Measurements from ENCODE around the gene MYO16. TPM values are rescaled to one million over a fixed set of nuclear protein-coding genes. Genes with fewer than 3 reads are reported as not detected.

MYO16 gene
- total RNA-seq, 1 donor from 2014 or later = 0.04 TPM

GRCh38 chr13:108812165-108812564, 182.8 kb downstream of the MYO16 start:
- ATAC-seq = no peak

GRCh38 chr13:108812661-108813060, 183.2 kb downstream of the MYO16 start:
- ATAC-seq = no peak

DNA sequence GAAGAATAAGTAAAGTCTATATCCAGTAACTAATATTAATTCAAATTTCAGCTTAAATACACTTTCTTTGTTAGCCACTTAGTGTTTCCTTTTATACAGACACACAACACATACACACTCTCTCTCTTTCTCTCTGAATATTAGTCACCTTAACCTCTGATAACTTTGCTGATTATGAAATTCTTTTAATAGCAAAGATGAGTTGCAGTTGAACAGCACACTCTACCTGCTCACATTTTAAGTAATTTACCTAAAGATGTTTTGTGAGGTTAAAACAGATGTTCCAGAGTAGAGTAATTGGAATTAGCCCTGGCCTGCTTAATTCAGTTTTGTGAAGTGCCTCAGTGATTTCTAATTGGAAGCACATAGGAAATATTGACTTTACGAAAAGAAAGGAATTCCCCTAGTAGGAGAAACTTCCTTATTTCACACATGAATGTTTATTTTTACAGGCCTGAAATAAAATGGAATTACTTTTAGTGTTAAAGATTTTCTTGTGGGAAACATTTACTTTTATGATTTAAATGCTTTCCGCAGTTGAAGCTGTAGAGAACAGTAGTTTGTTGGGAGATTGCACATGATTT, 184.3 kb downstream of the MYO16 start:
- ATAC-seq = no peak

- ATAC-seq = no peak
Observed at GRCh38 chr13:108816375-108816774, 187.0 kb downstream of the MYO16 start.

DNA sequence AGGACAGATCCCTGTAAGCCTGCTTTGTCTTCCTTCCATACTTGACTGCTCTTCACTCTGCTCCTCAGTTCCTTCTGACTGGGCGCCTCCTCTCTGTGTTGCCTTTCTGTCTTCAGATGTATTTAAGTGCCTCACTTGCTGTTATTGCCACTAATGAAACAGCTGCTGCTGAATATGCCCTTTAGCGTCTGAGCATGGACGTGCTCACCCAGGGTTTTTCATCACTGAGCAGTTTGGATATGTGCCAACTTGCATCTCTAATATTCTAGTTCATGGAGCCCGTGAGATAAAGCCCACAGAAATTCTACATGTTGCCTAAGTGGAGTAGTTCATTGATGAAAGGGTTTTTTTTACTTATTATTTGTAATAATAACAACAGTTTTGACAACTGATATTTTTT, 198.2 kb downstream of the MYO16 start:
- ATAC-seq = no peak

DNA sequence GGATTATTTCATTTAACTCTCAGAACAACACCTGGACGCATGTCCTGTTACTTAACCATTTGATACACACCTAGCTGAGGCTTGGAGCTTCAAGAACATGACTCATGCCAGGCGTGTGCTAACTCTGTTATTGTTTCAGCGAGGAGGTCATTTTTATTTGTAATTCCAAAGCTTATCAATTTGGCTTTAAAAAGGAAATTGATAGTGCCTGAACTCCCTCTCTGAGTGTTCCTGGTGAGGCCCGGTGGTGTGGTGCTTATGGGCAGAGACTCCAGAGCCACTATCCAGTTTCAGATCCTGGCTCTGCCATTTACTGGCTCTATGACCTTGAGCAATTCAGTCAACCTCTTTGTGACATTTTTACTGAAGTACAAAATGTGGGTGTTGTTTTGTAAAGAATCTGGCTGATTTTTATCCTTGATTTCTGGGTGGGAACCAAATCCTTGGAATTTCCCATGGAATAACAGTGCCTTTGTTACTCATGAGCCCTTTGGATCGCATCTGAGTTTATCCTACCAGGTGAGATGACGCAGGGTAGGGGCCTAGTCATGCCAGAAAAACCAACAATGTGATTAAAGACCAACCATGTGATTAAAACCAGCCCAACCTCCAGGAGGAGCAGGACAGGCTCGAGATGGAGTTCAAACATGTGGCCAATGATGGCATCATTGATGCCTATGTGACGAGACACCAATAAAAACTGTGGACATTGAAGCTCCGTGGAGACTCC, 198.8 kb downstream of the MYO16 start:
- no peak for ATAC-seq

DNA sequence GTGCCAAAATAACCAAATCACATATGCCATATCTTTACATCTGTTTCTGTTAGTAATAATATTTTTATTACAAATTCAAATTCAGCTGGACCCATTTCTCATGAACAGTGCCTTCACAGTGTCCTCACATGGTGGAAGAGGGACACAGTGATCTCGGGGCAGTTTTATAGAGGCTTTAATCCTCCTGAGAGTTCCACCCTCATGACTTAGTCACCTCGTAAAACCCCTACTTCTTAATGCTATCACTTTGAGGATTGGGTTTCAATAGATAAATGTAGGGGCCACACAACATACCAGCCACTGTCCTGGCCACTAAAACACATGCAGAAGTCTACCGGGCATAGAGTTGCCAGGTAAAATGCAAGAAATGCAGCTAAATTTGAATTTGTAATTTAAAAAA, 201.5 kb downstream of the MYO16 start:
- no peak for ATAC-seq

GRCh38 chr13:108833531-108833930, 204.1 kb downstream of the MYO16 start:
- ATAC-seq = no peak

DNA sequence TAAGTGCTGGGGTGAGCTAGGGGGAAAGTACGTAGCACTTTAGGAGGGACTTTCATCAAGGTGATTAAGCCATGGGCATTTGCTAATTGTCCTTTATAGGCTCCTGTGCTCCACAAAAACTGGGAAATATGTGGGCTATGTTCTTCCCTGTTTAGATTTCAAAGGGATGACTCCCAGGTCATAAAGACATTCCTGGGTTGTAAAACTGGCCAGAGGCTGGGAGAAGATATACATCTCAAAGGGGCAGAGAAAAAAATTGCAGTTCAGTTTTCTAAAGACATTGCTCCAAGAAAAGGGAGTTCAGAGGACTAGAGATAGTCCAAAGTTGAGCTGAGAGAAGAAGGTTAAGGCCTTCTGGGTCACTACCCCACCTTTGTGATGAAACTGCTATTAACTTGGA, 204.8 kb downstream of the MYO16 start:
- ATAC-seq = no peak

DNA sequence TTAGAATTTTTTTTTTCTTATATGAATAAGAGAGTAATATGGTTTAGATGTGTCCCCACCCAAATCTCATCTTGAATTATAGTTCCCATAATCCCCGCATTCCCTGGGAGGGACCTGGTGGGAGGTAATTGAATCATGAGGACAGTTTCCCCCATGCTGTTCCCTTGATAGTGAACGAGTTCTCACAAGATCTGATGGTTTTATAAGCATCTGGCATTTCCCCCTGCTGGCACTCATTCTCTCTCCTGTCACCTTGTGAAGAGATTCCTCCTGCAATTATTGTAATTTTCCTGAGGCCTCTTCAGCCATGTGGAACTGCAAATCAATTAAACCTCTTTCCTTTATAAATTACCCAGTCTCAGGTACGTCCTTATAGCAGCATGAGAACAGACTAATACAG, 205.7 kb downstream of the MYO16 start:
- ATAC-seq = no peak

- no peak for ATAC-seq
Observed at GRCh38 chr13:108850691-108851090, 221.3 kb downstream of the MYO16 start.

DNA sequence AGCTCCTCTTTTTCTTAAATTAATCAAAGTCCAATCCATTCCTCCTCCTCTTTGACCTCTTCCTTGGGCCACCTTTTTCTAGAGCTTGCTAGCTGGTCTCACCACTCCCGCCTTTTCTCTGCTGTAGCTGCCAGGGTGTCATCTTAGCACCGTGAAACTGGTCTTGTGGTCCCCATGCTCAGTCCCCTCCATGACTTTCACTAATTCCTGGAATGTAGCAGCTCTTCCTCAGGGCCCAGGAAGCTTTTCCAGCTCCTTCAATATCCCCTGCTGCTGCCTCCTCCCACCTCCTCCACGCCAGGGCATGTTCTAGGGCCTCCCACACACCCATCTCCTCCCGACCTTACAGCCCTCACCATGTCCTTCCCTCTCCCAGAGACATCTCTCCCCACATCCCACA, 222.2 kb downstream of the MYO16 start:
- ATAC-seq = no peak

DNA sequence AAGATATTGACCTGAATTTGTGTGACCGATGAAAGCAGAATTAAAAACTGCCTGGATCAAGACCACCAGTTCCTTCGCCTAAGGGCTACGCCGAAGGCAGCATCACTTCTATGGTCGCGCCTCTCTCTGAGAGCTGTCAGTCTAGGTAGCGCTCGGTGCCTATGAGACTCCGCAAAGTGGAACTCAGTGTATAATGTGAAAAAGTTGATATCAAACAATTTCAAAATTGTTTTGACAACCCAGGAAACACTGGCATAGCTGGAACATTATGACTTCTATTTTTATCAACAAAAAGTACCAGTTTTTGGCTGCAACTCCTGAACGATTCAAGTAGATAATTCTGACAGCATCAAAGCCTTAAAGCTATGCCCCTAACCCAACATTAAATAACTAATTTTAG, 223.6 kb downstream of the MYO16 start:
- ATAC-seq = no peak

DNA sequence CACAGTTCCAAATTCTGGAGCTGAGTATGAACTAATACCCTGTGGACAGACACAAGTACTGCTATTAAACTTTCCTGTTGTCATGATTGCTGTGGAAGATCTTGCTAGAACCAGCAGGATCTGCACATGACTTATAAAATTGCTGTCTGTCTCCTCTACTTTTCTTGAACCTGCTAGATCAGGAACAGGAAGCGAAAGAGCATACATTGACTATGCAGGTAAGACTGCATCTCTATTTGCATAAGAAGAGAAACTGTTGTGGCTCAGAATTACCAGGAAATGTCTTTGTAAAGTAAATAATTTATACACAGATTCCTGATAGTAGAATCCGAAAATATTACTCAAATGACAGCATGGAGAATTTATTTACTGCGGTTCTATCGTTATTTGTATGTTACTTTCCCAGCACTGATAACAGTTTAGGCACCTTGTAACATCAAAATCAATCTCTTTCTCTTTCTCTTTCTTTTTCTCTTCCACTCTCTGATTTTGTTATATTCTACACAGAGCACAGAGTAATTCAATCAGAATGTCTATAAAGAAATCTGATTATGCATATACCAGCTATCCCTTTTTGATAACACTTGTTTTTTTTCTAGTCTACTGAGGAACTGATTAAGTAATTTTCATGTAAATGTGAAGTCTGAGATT, 226.5 kb downstream of the MYO16 start:
- ATAC-seq = no peak

- ATAC-seq = no peak
Observed at GRCh38 chr13:108858676-108859075, 229.3 kb downstream of the MYO16 start.

DNA sequence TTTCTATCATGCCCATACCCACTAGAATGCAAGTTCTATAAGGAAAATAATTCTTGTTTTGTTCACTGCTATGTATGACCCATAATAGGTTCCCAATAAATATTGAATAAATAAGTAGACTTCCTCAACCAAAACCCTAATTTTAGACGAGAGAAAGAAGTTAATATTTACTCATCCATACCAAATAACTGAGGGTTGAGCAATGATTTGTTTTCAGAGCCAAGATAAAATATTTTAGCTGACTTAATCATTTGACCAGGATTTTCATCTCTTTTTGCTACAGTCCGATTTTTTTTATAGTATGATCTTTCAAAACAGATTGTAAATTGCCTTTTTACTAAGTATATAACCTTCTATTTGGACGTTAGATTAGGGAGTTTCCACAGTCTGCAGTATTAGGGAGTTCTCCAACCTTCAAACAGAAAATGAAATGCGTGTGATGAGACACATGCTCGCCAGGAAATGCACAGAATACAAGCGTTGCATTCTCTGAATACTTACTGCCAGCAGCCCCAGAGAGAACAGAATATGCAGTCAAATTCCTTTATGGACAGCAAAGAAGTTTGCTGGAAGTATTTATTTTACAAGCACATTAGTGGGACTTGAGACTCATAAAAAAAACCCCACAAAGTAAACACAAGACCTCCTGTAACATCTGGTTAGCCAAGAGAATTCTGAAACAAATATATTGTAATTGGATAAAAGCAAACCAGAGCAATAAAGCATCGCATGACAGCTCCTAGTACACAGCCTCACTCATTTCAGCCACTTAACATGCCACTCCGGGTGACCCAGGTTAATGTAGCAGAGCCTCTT, 230.0 kb downstream of the MYO16 start:
- ATAC-seq = no peak

GRCh38 chr13:108860418-108860817, 231.0 kb downstream of the MYO16 start:
- ATAC-seq = no peak

DNA sequence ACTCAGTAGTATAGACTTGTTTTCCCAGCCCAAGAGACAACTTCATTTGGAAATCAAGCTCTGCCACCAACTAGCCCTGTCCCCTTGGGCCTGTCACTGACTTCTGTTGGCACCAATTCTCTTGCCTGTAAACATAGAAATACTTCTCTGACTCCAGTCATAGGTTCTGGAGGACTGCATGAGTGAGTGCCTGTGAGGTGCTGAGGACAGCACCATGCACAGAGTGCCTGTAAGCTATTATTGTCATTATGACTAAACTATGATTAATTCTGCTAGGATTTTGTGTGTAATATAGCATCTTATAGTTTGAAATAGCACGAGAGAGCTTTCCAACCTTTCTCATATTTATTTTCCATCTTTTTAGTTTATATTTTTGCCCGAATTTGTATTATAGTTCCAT, 247.9 kb downstream of the MYO16 start:
- ATAC-seq = no peak

DNA sequence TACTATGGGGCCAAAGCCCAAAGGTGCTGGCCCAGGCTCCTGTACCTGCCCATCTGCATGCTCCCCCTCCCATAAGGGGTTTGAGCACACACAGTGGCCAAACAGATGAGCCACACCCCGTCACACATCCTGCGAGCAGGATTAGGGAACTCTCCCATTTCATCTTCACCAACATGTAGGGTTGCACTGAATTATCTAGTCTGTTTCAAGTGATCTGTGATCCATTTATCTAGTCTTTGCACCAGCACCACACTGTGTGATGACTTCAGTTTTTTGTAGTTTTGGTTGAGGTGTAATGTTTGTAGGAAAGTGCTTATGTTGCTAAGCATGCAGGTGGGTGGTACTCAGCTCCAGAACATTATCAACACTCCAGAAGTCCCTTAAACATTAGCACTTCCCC, 249.3 kb downstream of the MYO16 start:
- no peak for ATAC-seq

DNA sequence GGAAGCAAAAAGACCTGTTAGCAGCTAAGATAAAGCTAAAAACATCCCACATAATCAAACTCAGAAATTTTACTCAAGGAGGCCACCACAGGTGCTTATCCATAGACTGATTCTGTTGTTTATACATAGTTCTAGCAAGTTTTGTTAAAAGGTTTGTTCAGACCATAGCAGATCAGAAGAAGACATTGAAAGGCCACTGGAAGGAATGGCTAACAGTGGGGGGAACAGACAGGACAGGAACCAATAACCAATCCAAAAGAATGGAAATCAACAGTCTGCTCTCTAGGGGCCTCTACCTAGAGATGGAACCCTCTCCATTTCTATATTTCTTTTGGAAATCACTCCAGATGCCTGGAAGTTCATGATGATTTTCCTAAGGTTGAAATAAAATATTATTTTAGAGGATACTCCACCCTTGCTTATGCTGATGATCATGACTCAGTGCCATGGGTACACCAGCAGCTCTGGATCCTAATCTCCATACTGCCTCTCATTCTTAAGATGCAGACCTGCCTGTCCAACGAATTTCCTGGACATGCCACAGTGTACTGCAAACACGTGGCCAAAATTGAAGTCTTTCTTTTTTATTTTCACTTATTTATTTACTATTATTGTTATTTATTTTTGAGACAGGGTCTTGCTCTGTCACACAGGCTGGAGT, 260.0 kb downstream of the MYO16 start:
- no peak for ATAC-seq

GRCh38 chr13:108895220-108895704, 265.9 kb downstream of the MYO16 start:
- no peak for ATAC-seq

DNA sequence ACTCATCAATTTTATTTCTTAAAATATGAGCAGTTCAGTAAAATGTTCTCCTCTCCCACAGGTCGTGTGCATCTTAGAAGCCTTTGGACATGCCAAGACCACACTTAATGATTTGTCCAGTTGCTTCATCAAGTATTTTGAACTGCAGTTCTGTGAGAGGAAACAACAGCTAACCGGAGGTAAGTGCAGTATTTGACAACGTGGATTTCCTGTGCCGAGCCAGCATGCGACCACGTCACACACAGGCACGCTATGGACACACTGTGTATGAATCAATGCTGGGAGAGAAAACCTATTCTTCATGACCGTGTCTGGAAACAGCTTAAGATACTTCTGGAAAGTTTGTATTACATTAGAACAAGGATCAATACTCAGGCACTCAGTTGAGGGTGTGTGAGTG, 268.5 kb downstream of the MYO16 start:
- no peak for ATAC-seq
